RWPE2 (cell line): ENCODE results near the gene MARK2.

ENCODE experiments used
- ATAC-seq: fragments of 200-7000 bp; cut with Tn5 transposase; 3 replicates; pipeline ENCODE4 v1.9.1; 2021; ENCODE audit warnings: low read depth
- DNase-seq: peaks from one replicate; pipeline ENCODE4 v3.0.0-alpha.2; 2020; ENCODE audit warnings: low spot score
- H3K27ac ChIP-seq: fragments of 450-650 bp; 2 replicates; pipeline ENCODE4 v1.5.1; 2017; ENCODE audit warnings: mild to moderate bottlenecking; ENCODE audit not compliant: poor library complexity, severe bottlenecking
- H3K27me3 ChIP-seq: fragments of 250-450 bp; sonication (Bioruptor Pico); 2 replicates; pipeline ENCODE4 v1.5.1; 2021; ENCODE audit warnings: mild to moderate bottlenecking, moderate library complexity; ENCODE audit not compliant: insufficient read depth, poor library complexity, severe bottlenecking
- H3K36me3 ChIP-seq: fragments of 250-450 bp; sonication (Bioruptor Pico); 2 replicates; pipeline ENCODE4 v1.5.1; 2020; ENCODE audit warnings: low read depth, mild to moderate bottlenecking, moderate library complexity
- H3K4me1 ChIP-seq: fragments of 250-450 bp; sonication (Bioruptor Pico); 2 replicates; pipeline ENCODE4 v1.5.1; 2021; ENCODE audit warnings: mild to moderate bottlenecking, moderate library complexity; ENCODE audit not compliant: insufficient read depth, poor library complexity, severe bottlenecking
- H3K4me3 ChIP-seq: fragments of 250-450 bp; sonication (Bioruptor Pico); 2 replicates; pipeline ENCODE4 v1.5.1; 2021; ENCODE audit warnings: mild to moderate bottlenecking, moderate library complexity; ENCODE audit not compliant: severe bottlenecking
- H3K9me3 ChIP-seq: fragments of 250-450 bp; sonication (Bioruptor Pico); 2 replicates; pipeline ENCODE4 v1.5.1; 2021; ENCODE audit warnings: mild to moderate bottlenecking, moderate library complexity; ENCODE audit not compliant: severe bottlenecking
- CTCF ChIP-seq: fragments of 450-650 bp; IDR thresholded peaks from one replicate; pipeline ENCODE4 v1.5.1; 2017; ENCODE audit warnings: mild to moderate bottlenecking, moderate library complexity; ENCODE audit not compliant: poor library complexity, severe bottlenecking

MARK2 gene

GRCh38 chr11:63811522-63811921 is 27.4 kb upstream of the MARK2 start:
- H3K9me3 ChIP-seq: no peaks in the 10 kb centered on the region
- peaks cover 5% of the 10 kb centered on the region for H3K4me1 ChIP-seq
- H3K27me3 ChIP-seq: no peaks in the 10 kb centered on the region
- H3K36me3 ChIP-seq: peaks cover 19% of the 10 kb centered on the region
- TF ChIP-seq CTCF: no peak
- no peak for ATAC-seq
- no peak overlapping the region for H3K4me3 ChIP-seq
- no peak for DNase-seq
- H3K27ac ChIP-seq: no peak overlapping the region

GRCh38 chr11:63813035-63813562 is 25.8 kb upstream of the MARK2 start, which contains the start of gene SPINDOC:
SPINDOC (plus strand) TSS chr11:63813456; CDS start chr11:63813687, 231 bp downstream.
- Histone ChIP-seq H3K36me3 (peaks cover 32% of the 10 kb centered on the region), H3K4me1 (peaks cover 5% of the 10 kb centered on the region), H3K27me3 (no peaks in the 10 kb centered on the region), H3K4me3 (peak within 1 kb of the TSS; percentile 96), H3K27ac (peak within 1 kb of the TSS; percentile 48), H3K9me3 (no peaks in the 10 kb centered on the region)
- TF ChIP-seq CTCF: no peak
- DNase-seq: no peak
- ATAC-seq: peak; percentile 83

GRCh38 chr11:63813563-63814382 is 25.1 kb upstream of the MARK2 start:
- peaks cover 5% of the 10 kb centered on the region for H3K4me1 ChIP-seq
- no peaks in the 10 kb centered on the region for H3K9me3 ChIP-seq
- H3K36me3 ChIP-seq: peaks cover 39% of the 10 kb centered on the region
- ATAC-seq (peak; percentile 60), DNase-seq (no peak)
- no peak for TF ChIP-seq CTCF
- H3K27ac ChIP-seq: peak overlapping the region; percentile 48
- no peaks in the 10 kb centered on the region for H3K27me3 ChIP-seq
- peak overlapping the region; percentile 96 for H3K4me3 ChIP-seq

- DNase-seq (no peak), ATAC-seq (peak; percentile 13; the same call in 2 of the 3 replicates)
- Histone ChIP-seq H3K9me3 (no peaks in the 10 kb centered on the region), H3K4me1 (peaks cover 5% of the 10 kb centered on the region), H3K27ac (peak overlapping the region; percentile 48), H3K4me3 (peak overlapping the region; percentile 96), H3K36me3 (peaks cover 43% of the 10 kb centered on the region), H3K27me3 (no peaks in the 10 kb centered on the region)
- TF ChIP-seq CTCF: no peak
Observed at GRCh38 chr11:63814383-63814736, 24.6 kb upstream of the MARK2 start.

GRCh38 chr11:63816166-63816565 is 22.7 kb upstream of the MARK2 start:
- no peaks in the 10 kb centered on the region for H3K9me3 ChIP-seq
- no peak overlapping the region for H3K4me3 ChIP-seq
- peaks cover 5% of the 10 kb centered on the region for H3K4me1 ChIP-seq
- H3K27ac ChIP-seq: no peak overlapping the region
- ATAC-seq: no peak
- no peak for DNase-seq
- TF ChIP-seq CTCF: no peak
- H3K36me3 ChIP-seq: peaks cover 58% of the 10 kb centered on the region
- no peaks in the 10 kb centered on the region for H3K27me3 ChIP-seq
